Bronchial epithelial cell (primary cell): ENCODE results near the gene PYY. TPM values are rescaled to one million over a fixed set of nuclear protein-coding genes. Genes with fewer than 3 reads are reported as not detected.

Experiments used
- DNase-seq: peaks from one replicate; pipeline ENCODE4 v3.0.0-alpha.2; 2010; ENCODE audit warnings: low read depth
- FAIRE-seq: peaks from 2 replicates; lab custom pipeline; 2011; peaks lifted over from hg19 to GRCh38; lab: Jason Lieb, UNC
- H3K27me3 ChIP-seq: 2 replicates; pipeline ENCODE4 v1.5.1; 2011; ENCODE audit warnings: low read length; ENCODE audit not compliant: control insufficient read depth, insufficient read depth
- H3K36me3 ChIP-seq: 2 replicates; pipeline ENCODE4 v1.5.1; 2011; ENCODE audit warnings: low read length; ENCODE audit not compliant: control insufficient read depth, insufficient read depth
- H3K4me3 ChIP-seq: 2 replicates; pipeline ENCODE4 v1.5.1; 2011; ENCODE audit warnings: mild to moderate bottlenecking, low read depth, low read length, control low read depth
- CTCF ChIP-seq: IDR thresholded peaks from 2 replicates; pipeline ENCODE4 v1.5.1; 2011; ENCODE audit warnings: mild to moderate bottlenecking, moderate library complexity, low read length, control low read depth, inconsistent platforms; ENCODE audit not compliant: insufficient read depth, severe bottlenecking
- total RNA-seq: library from RNA; depleted of rRNA; stranded (reverse); fragments of >200 nt; gene quantifications from 2 replicates; pipeline ENCODE4 v1.2.1, GENCODE V29; 2014

Gene PYY
- total RNA-seq, 1 donor from 2014 or later, result 0.79 TPM

- Histone ChIP-seq H3K27me3 (peaks cover 26% of the 10 kb centered on the region), H3K36me3 (no peaks in the 10 kb centered on the region), H3K4me3 (no peak overlapping the region)
- FAIRE-seq, result no peak
- DNase-seq, result no peak
- no peak for TF ChIP-seq CTCF
Measured at GRCh38 chr17:43956222-43956621, 2.5 kb upstream of the PYY start.

DNA sequence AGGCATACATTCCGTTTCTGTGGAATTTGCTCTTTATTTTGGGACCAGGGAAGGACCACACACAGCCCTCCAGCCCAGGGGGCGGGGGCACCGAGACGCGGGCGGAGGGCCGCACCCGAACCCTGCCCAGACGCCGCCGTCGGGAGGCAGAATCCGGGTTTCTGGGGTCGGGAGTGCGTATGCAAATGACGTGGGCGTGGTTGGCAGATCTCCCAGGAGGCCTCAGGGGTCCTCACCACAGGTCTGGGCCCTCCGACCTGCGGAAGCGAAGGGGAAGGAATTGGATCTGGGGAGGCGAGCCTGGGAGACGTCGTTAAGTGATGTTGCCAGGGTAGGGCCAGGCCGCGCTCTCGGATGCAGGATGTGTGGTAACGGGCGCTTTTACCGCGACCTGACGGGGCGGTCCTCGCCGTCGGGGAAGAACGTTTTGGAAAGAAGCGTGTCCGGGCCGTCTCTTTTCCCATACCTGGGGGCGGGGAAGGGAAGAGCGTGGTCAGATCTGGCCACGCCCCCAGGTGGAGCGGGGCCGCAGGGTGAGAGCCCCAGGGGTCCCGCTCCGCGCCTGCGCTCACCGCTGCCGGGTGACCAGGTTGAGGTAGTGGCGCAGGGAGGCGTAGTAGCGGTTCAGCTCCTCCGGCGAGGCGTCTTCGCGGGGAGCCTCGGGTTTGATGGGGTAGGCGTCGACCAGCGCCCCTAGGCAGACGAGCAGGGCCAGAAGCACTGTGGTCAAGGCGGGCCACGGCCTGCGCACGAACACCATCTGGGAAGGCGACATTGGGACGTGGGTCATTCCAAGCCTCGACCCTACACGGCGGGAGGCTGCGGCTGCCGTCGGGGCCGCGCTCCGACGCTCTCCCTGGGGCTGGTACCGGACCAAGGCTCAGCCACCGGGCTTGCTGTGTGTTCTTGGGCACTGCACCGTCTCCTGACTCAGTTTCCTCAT, 745 bp downstream of the PYY start:
- DNase-seq (no peak), FAIRE-seq (no peak)
- H3K27me3 ChIP-seq, result peaks cover 30% of the 10 kb centered on the region
- H3K36me3 ChIP-seq, result no peaks in the 10 kb centered on the region
- no peak overlapping the region for H3K4me3 ChIP-seq
- no peak for TF ChIP-seq CTCF

GRCh38 chr17:43952351-43952723, 1.4 kb downstream of the PYY start:
- DNase-seq (no peak), FAIRE-seq (no peak)
- Histone ChIP-seq H3K27me3 (peaks cover 30% of the 10 kb centered on the region), H3K36me3 (no peaks in the 10 kb centered on the region), H3K4me3 (no peak overlapping the region)
- TF ChIP-seq CTCF, result no peak

- DNase-seq (no peak), FAIRE-seq (no peak)
- no peak overlapping the region for H3K4me3 ChIP-seq
- no peak for TF ChIP-seq CTCF
- no peaks in the 10 kb centered on the region for H3K36me3 ChIP-seq
- peaks cover 30% of the 10 kb centered on the region for H3K27me3 ChIP-seq
Measured at GRCh38 chr17:43951750-43952149, 2.0 kb downstream of the PYY start.

GRCh38 chr17:43950554-43950953, 3.2 kb downstream of the PYY start:
- TF ChIP-seq CTCF, result no peak
- no peak overlapping the region for H3K4me3 ChIP-seq
- no peaks in the 10 kb centered on the region for H3K36me3 ChIP-seq
- FAIRE-seq, result no peak
- H3K27me3 ChIP-seq, result peaks cover 29% of the 10 kb centered on the region
- DNase-seq, result no peak

GRCh38 chr17:43949781-43950180, 4.0 kb downstream of the PYY start:
- TF ChIP-seq CTCF, result no peak
- DNase-seq (no peak), FAIRE-seq (no peak)
- H3K27me3 ChIP-seq, result peaks cover 29% of the 10 kb centered on the region
- no peak overlapping the region for H3K4me3 ChIP-seq
- no peaks in the 10 kb centered on the region for H3K36me3 ChIP-seq
